NCI-H345 (cell line): ENCODE measurements around the gene MBD4.
A peak's percentile ranks its signal among the peaks of the same experiment; 100 is the strongest.
"Not testable (repeated sequence)": the region's sequence is repeated elsewhere in the genome, so short reads cannot be mapped to it uniquely, and the experiment has no call there.

Source experiments
- DNase-seq: peaks from one replicate; lab custom pipeline; 2025; lab: John Stamatoyannopoulos, UW

The MBD4 gene

GRCh38 chr3:129409541-129409940, 30.2 kb downstream of the MBD4 start:
- no peak for DNase-seq

GRCh38 chr3:129404610-129405009, 35.1 kb downstream of the MBD4 start:
- no peak for DNase-seq

- DNase-seq: no peak
These were observed 35.6 kb downstream of the MBD4 start for GRCh38 chr3:129404130-129404529.

GRCh38 chr3:129403450-129403849, 36.3 kb downstream of the MBD4 start:
- no peak for DNase-seq

- no peak for DNase-seq
These were observed 37.1 kb downstream of the MBD4 start for GRCh38 chr3:129402616-129403015.

GRCh38 chr3:129402210-129402609, 37.5 kb downstream of the MBD4 start:
- DNase-seq: no peak

GRCh38 chr3:129399895-129400357, 39.8 kb downstream of the MBD4 start:
- no peak for DNase-seq

GRCh38 chr3:129399145-129399894, 40.4 kb downstream of the MBD4 start:
- peak; percentile 88 for DNase-seq

GRCh38 chr3:129398803-129399144, 41.0 kb downstream of the MBD4 start:
- DNase-seq: peak; percentile 1

- DNase-seq: not testable (repeated sequence)
These were observed 45.8 kb downstream of the MBD4 start for GRCh38 chr3:129393760-129394564.

- DNase-seq: no peak
These were observed 46.5 kb downstream of the MBD4 start for GRCh38 chr3:129393271-129393670.

- not testable (repeated sequence) for DNase-seq
These were observed 47.5 kb downstream of the MBD4 start for GRCh38 chr3:129392106-129392887.

- DNase-seq: not testable (repeated sequence)
These were observed 48.2 kb downstream of the MBD4 start for GRCh38 chr3:129391583-129391982.

- no peak for DNase-seq
These were observed 50.2 kb downstream of the MBD4 start for GRCh38 chr3:129389572-129389937.

GRCh38 chr3:129388791-129389571, 50.8 kb downstream of the MBD4 start:
- not testable (repeated sequence) for DNase-seq

GRCh38 chr3:129387487-129387886, 52.3 kb downstream of the MBD4 start:
- no peak for DNase-seq

- DNase-seq: no peak
These were observed 52.8 kb downstream of the MBD4 start for GRCh38 chr3:129386984-129387383.

- not testable (repeated sequence) for DNase-seq
These were observed 54.2 kb downstream of the MBD4 start for GRCh38 chr3:129385507-129385906.

- DNase-seq: no peak
These were observed 55.0 kb downstream of the MBD4 start for GRCh38 chr3:129384594-129385323.

GRCh38 chr3:129384103-129384502, 55.6 kb downstream of the MBD4 start:
- DNase-seq: not testable (repeated sequence)

GRCh38 chr3:129383292-129383860, 56.4 kb downstream of the MBD4 start:
- peak; percentile 9 for DNase-seq
